ENCODE results near the gene TRPV6.
A peak's percentile ranks its signal among the peaks of the same experiment; 100 is the strongest.

The TRPV6 gene

DNA sequence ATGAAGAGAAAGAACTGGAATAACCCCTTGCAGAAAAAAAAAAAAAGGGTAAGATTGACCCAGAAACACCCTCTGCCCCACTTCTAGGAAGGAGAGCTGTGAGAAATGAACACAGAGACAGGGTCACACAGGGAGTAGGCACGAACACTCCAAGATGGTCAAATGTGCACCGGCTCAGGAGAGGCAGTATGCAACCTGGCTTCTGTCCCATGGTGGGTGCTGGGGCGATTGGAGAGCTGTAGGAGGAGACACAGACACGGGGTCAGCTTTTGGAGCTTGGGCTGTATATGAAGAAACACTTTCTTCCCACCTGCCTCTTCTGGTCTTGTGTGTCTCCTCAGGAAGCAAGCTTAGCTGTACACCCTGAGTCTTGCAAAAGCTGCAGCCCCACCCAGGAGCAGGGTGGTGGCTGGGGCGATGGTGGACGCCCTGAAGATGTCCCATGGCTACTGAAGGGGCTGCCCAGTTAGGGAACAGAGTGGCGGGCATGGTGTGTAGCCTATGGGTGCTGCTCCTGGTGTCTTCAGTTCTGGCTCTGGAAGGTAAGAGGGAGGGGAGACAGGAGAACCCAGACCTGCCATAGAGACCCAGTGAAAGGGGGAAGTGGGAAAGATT is 22.7 kb downstream of the TRPV6 start:
- no peaks in the 10 kb centered on the region for H3K36me3 Mint-ChIP-seq (ENCODE audit: low read depth)
- H3K4me1 Mint-ChIP-seq (ENCODE audit: low read depth): no peaks in the 10 kb centered on the region
- peaks cover 23% of the 10 kb centered on the region for H3K27me3 Mint-ChIP-seq (ENCODE audit: low read depth)
- H3K9me3 Mint-ChIP-seq: no peaks in the 10 kb centered on the region
- H3K27ac Mint-ChIP-seq: no peak overlapping the region
- H3K4me3 Mint-ChIP-seq: no peak overlapping the region

DNA sequence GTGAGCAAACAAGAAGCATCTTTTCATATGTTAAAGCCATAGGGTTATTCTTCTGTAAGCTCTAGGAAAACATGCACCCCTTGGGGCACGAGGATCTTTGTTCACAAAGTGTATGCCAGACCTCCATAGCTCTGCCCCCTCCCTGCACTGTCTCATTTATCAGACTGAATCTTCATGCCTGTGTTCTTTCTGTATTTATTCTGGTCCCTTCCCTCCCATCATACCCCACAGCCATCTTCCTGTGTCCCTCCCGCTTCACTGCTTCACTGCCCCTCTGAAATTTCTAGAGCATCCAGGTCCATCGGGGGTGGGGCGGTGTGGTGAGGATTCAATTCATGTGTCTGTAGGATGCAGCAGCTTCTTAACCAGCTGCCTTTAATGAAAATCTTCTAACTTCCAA is 23.2 kb downstream of the TRPV6 start:
- Mint-ChIP-seq H3K27ac (no peak overlapping the region), H3K27me3 (ENCODE audit: low read depth) (peaks cover 23% of the 10 kb centered on the region), H3K4me3 (no peak overlapping the region), H3K4me1 (ENCODE audit: low read depth) (no peaks in the 10 kb centered on the region), H3K9me3 (no peaks in the 10 kb centered on the region), H3K36me3 (ENCODE audit: low read depth) (no peaks in the 10 kb centered on the region)

DNA sequence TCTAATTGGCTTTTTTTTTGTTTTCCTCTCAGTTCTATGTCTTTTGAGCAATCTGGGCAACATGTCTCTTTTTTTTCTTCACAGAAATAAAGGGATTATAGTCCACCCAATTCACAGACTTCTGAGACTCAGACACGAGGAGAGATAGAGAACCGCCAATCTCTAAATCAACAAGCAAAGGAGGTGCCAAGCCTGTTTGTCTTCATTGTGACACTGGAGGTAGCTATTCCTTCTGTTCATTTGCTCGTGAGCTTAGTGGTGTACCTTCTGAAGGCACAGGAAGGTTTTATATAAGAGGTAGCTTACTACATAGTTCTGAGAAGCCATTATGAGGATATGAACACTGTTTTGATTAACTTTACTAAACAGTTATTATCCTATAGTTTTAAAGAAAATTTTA is 24.6 kb downstream of the TRPV6 start:
- Mint-ChIP-seq H3K4me1 (ENCODE audit: low read depth) (peaks cover 2% of the 10 kb centered on the region), H3K27ac (no peak overlapping the region)

GRCh38 chr7:142859829-142860228 is 25.7 kb downstream of the TRPV6 start:
- Mint-ChIP-seq H3K27ac (no peak overlapping the region), H3K9me3 (no peaks in the 10 kb centered on the region), H3K36me3 (ENCODE audit: low read depth) (no peaks in the 10 kb centered on the region), H3K4me1 (ENCODE audit: low read depth) (peaks cover 4% of the 10 kb centered on the region), H3K27me3 (ENCODE audit: low read depth) (peaks cover 38% of the 10 kb centered on the region), H3K4me3 (no peak overlapping the region)

More for the DNA sequence above, 24.6 kb downstream of the TRPV6 start:
- Mint-ChIP-seq H3K4me3 (no peak overlapping the region), H3K9me3 (no peaks in the 10 kb centered on the region), H3K36me3 (ENCODE audit: low read depth) (no peaks in the 10 kb centered on the region), H3K27me3 (ENCODE audit: low read depth) (peaks cover 31% of the 10 kb centered on the region)

- H3K9me3 Mint-ChIP-seq: no peaks in the 10 kb centered on the region
- peaks cover 5% of the 10 kb centered on the region for H3K4me1 Mint-ChIP-seq (ENCODE audit: low read depth)
- H3K27me3 Mint-ChIP-seq (ENCODE audit: low read depth): peaks cover 38% of the 10 kb centered on the region
- H3K36me3 Mint-ChIP-seq (ENCODE audit: low read depth): no peaks in the 10 kb centered on the region
- no peak overlapping the region for H3K27ac Mint-ChIP-seq
- H3K4me3 Mint-ChIP-seq: no peak overlapping the region
These were observed 26.1 kb downstream of the TRPV6 start for GRCh38 chr7:142859411-142859810.

DNA sequence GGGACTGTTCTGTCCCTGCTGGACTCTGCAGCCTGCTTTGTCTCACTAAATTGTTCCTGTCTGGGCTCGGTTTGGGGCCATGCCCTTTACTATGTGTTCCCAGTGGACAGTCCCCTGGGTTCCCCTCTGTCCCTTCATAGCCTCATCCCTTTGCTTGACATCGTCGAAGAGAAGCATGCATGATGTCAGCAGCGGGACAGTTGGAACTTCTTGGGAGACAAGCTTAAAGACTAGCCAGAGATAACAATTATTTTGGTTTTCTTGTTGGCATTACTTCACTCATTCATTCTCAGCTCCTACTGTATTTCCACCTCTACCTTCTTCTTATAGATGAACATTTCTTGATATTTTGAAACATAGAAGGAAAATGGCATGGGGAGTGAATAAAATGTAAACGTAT is 27.9 kb downstream of the TRPV6 start:
- Mint-ChIP-seq H3K27ac (no peak overlapping the region), H3K27me3 (ENCODE audit: low read depth) (peaks cover 46% of the 10 kb centered on the region), H3K4me3 (no peak overlapping the region), H3K9me3 (no peaks in the 10 kb centered on the region), H3K4me1 (ENCODE audit: low read depth) (peaks cover 11% of the 10 kb centered on the region), H3K36me3 (ENCODE audit: low read depth) (no peaks in the 10 kb centered on the region)

DNA sequence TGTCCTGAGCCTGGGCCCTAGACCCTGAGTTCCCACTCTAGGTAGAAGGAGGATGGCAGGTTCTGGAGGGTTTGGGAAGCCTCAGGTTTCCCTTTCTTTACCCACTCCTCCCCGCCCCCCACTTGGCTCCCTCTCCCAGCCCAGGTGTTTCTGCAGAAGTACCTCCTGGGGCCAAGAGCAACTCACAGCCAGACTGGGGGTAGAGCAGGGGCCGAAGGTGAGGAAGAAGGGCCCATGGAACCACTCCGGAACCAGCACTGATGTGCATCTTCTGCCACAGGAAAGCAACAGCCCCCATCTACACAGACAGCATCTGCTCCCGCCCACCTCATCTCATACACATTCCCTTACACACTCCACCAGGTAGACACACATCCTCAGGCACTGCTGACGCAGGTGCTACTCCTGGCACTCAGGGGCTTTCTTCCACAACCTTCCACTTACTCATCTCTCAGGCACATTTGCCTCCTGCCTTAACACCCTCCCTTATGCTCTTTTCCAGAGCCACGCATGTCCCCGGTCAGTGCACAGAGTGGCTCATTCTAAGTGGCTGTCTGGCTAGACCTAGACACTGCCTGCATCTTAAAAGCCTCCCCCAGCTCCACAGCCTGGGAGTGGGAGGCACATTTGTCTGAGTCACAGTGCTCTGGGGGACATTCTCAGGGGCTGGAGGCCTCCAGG is 28.8 kb downstream of the TRPV6 start:
- H3K36me3 Mint-ChIP-seq (ENCODE audit: low read depth): no peaks in the 10 kb centered on the region
- H3K27ac Mint-ChIP-seq: no peak overlapping the region
- H3K9me3 Mint-ChIP-seq: no peaks in the 10 kb centered on the region
- peaks cover 11% of the 10 kb centered on the region for H3K4me1 Mint-ChIP-seq (ENCODE audit: low read depth)
- peak overlapping the region; percentile 28 for H3K4me3 Mint-ChIP-seq
- H3K27me3 Mint-ChIP-seq (ENCODE audit: low read depth): peaks cover 49% of the 10 kb centered on the region

GRCh38 chr7:142855756-142856564 is 29.6 kb downstream of the TRPV6 start:
- no peak overlapping the region for H3K27ac Mint-ChIP-seq

DNA sequence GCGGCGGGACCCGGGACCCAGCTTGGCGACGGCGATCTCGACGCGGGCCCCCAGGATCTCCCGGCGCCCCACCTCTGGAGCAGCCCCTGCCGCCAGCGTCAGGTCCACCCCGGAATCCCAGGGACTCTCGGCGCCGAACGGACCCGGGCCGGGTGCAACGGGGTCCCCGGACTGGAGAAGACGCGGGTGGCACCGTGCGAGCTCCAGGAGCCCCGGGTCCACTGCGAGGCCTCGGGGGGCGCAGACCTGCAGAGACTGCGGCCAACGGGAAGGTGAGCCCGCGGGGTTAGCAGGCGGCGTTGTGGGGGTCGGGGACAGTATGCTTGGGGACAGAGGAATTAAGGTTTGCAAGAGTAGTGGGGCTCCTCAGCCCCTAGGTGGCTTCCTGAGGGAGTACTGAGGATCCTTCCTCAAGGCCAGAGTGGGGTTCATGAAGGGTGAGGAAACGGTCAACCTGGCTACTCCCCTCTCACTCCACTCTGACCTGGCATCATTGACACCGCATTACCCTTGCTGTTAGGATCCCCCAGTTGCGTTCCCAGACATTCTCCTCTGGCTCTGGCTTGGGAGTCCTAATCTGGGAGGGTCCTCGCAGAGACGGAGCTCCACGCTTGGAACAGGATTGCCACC is 30.3 kb downstream of the TRPV6 start:
- no peak overlapping the region for H3K27ac Mint-ChIP-seq

More at GRCh38 chr7:142855756-142856564, 29.6 kb downstream of the TRPV6 start:
- peaks cover 11% of the 10 kb centered on the region for H3K4me1 Mint-ChIP-seq (ENCODE audit: low read depth)
- H3K9me3 Mint-ChIP-seq: no peaks in the 10 kb centered on the region
- peaks cover 44% of the 10 kb centered on the region for H3K27me3 Mint-ChIP-seq (ENCODE audit: low read depth)
- peak overlapping the region; percentile 62 for H3K4me3 Mint-ChIP-seq
- H3K36me3 Mint-ChIP-seq (ENCODE audit: low read depth): no peaks in the 10 kb centered on the region

GRCh38 chr7:142854372-142855113 is 31.0 kb downstream of the TRPV6 start, which contains the start of gene EPHB6:
Gene EPHB6 (plus strand): TSS chr7:142855076. CDS start chr7:142863228, 8,152 bp downstream.
- no peaks in the 10 kb centered on the region for H3K36me3 Mint-ChIP-seq (ENCODE audit: low read depth)
- H3K27ac Mint-ChIP-seq: peak within 1 kb of the TSS; percentile 71
- peaks cover 13% of the 10 kb centered on the region for H3K4me1 Mint-ChIP-seq (ENCODE audit: low read depth)
- peaks cover 35% of the 10 kb centered on the region for H3K27me3 Mint-ChIP-seq (ENCODE audit: low read depth)
- no peaks in the 10 kb centered on the region for H3K9me3 Mint-ChIP-seq
- peak within 1 kb of the TSS; percentile 96 for H3K4me3 Mint-ChIP-seq

More for the DNA sequence above, 30.3 kb downstream of the TRPV6 start:
- H3K4me1 Mint-ChIP-seq (ENCODE audit: low read depth): peaks cover 13% of the 10 kb centered on the region
- H3K4me3 Mint-ChIP-seq: peak overlapping the region; percentile 62
- H3K27me3 Mint-ChIP-seq (ENCODE audit: low read depth): peaks cover 40% of the 10 kb centered on the region
- no peaks in the 10 kb centered on the region for H3K9me3 Mint-ChIP-seq
- H3K36me3 Mint-ChIP-seq (ENCODE audit: low read depth): no peaks in the 10 kb centered on the region

DNA sequence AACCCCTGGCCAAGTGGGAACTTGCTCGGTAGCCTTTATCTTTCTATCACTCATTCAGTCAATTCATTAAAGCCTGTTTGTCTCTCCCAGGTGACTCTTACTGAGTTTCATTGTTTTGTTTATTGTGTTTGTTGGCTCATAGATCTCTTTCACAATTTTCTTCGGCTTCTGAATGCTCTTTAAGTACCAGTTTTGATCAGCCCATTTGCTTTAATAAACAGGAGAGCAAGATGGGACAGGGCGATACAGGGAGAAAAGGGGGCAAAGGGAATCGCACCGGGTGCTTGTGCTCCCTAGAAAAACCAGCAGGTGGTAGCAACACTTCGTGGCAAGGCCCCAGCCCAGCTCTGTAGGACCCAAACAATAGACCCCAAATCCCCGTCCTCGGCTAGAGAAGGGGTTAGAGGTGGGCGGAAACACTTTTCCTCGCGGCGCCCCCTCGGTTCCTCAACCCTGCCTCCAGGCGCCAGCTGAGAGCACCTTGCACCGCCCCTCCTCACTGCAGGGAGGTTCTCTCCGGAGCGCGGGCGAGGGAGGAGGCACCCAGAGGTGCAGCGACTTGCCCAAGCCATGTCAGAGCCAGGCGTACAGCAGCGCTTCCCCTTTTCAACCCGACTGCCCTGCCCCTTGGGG is 31.7 kb downstream of the TRPV6 start:
- peak overlapping the region; percentile 71 for H3K27ac Mint-ChIP-seq

DNA sequence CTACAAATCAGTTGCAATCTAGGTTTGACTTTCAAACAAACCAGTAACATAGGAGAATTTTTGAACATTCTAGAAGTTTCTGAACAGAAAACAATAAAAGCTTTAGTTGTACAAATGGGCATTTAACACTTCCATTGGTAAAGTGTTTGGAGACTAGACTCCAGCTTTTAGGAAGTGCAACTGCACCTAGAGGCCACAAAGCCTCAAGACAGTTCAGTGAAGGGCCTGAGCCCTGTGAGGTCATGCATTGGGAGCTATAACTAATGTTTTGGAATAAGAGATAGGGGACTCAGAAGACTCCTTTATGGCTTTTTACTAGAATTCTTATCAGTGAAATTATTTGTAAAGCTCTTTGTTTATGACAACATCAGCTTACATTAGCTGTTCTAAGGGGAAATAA is 33.6 kb downstream of the TRPV6 start:
- H3K36me3 Mint-ChIP-seq (ENCODE audit: low read depth): no peaks in the 10 kb centered on the region
- no peak overlapping the region for H3K4me3 Mint-ChIP-seq
- peaks cover 52% of the 10 kb centered on the region for H3K27me3 Mint-ChIP-seq (ENCODE audit: low read depth)
- peaks cover 13% of the 10 kb centered on the region for H3K4me1 Mint-ChIP-seq (ENCODE audit: low read depth)
- H3K9me3 Mint-ChIP-seq: no peaks in the 10 kb centered on the region
- H3K27ac Mint-ChIP-seq: no peak overlapping the region

More for the DNA sequence above, 31.7 kb downstream of the TRPV6 start:
- peak overlapping the region; percentile 96 for H3K4me3 Mint-ChIP-seq
- peaks cover 38% of the 10 kb centered on the region for H3K27me3 Mint-ChIP-seq (ENCODE audit: low read depth)
- H3K36me3 Mint-ChIP-seq (ENCODE audit: low read depth): no peaks in the 10 kb centered on the region
- peaks cover 13% of the 10 kb centered on the region for H3K4me1 Mint-ChIP-seq (ENCODE audit: low read depth)
- H3K9me3 Mint-ChIP-seq: no peaks in the 10 kb centered on the region

- no peak overlapping the region for H3K4me3 Mint-ChIP-seq
- no peaks in the 10 kb centered on the region for H3K9me3 Mint-ChIP-seq
- no peaks in the 10 kb centered on the region for H3K36me3 Mint-ChIP-seq (ENCODE audit: low read depth)
- peaks cover 13% of the 10 kb centered on the region for H3K4me1 Mint-ChIP-seq (ENCODE audit: low read depth)
- no peak overlapping the region for H3K27ac Mint-ChIP-seq
- H3K27me3 Mint-ChIP-seq (ENCODE audit: low read depth): peaks cover 48% of the 10 kb centered on the region
These were observed 34.3 kb downstream of the TRPV6 start for GRCh38 chr7:142851269-142851668.

All from T-helper 1 cell treated with Interleukin-12 subunit alpha and Interleukin-12 subunit beta and Interleukin-4 antibody, amounts not matched to agents 30 μg/mL and 1 μg/mL, for 36 hours (primary cell).